CD14-positive monocyte (primary cell): ENCODE data around the gene GDF11. TPM values are rescaled to one million over a fixed set of nuclear protein-coding genes. Genes with fewer than 3 reads are reported as not detected.
A peak's percentile ranks its signal among the peaks of the same experiment; 100 is the strongest.

ENCODE experiments used
- DNase-seq, 3 donors: peaks; one replicate each; pipeline ENCODE4 v3.0.0-alpha.2; 2011 to 2022
- H2AFZ ChIP-seq: 2 replicates; pipeline ENCODE4 v1.6.0; 2012; ENCODE audit warnings: mild to moderate bottlenecking, low read depth, low read length, inconsistent platforms; ENCODE audit not compliant: insufficient read depth, poor library complexity, severe bottlenecking
- H3K27ac ChIP-seq, 2 donors: 1 replicate in 1 of 2; 2 replicates in 1 of 2; pipeline ENCODE4 v1.5.1; 2012 to 2013; ENCODE audit warnings: low read length in 2 of 2, control low read depth in 1 of 2, inconsistent platforms in 1 of 2, low read depth in 1 of 2, mild to moderate bottlenecking in 1 of 2
- H3K27me3 ChIP-seq, 2 donors: one replicate each; pipeline versions ENCODE4 v1.6.0 to v1.6.1; 2011 to 2013; ENCODE audit warnings: low read length in 2 of 2; ENCODE audit not compliant: control insufficient read depth in 2 of 2, insufficient read depth in 2 of 2
- H3K36me3 ChIP-seq, 2 donors: replicated peaks in 1 of 2; 1 replicate in 1 of 2; 2 replicates in 1 of 2; pipeline versions ENCODE4 v1.5.1 to v1.6.1; 2012 to 2013; ENCODE audit warnings: low read length in 2 of 2, control low read depth in 1 of 2, inconsistent platforms in 1 of 2, mild to moderate bottlenecking in 1 of 2; ENCODE audit not compliant: insufficient read depth in 2 of 2, control insufficient read depth in 1 of 2
- H3K4me1 ChIP-seq, 2 donors: 1 replicate in 1 of 2; 2 replicates in 1 of 2; pipeline versions ENCODE4 v1.5.1 to v1.6.1; 2012 to 2013; ENCODE audit warnings: low read length in 2 of 2, control low read depth in 1 of 2, inconsistent platforms in 1 of 2, mild to moderate bottlenecking in 1 of 2, moderate library complexity in 1 of 2; ENCODE audit not compliant: insufficient read depth in 2 of 2, control insufficient read depth in 1 of 2
- H3K4me2 ChIP-seq: replicated peaks from 2 replicates; pipeline ENCODE3; 2012; ENCODE audit warnings: low read length, moderate library complexity, mild to moderate bottlenecking; ENCODE audit not compliant: poor library complexity, severe bottlenecking; ENCODE audit errors: extremely low read depth
- H3K4me3 ChIP-seq, 3 experiments: fragments of 200-600 bp in 1 of 3; sonication (generic) in 1 of 3; replicated peaks in 1 of 3; 1 replicate in 2 of 3; 2 replicates in 1 of 3; pipeline ENCODE4 v1.5.1; 2011 to 2013; ENCODE audit warnings: low read length in 3 of 3, mild to moderate bottlenecking in 3 of 3, control low read depth in 2 of 3, low read depth in 2 of 3, inconsistent platforms in 1 of 3, moderate library complexity in 1 of 3
- H3K79me2 ChIP-seq: 2 replicates; pipeline ENCODE4 v1.6.0; 2012; ENCODE audit warnings: mild to moderate bottlenecking, control low read depth, inconsistent platforms, low read length, moderate library complexity; ENCODE audit not compliant: insufficient read depth
- H3K9ac ChIP-seq: 2 replicates; pipeline ENCODE4 v1.6.0; 2017; ENCODE audit warnings: low read length, mild to moderate bottlenecking; ENCODE audit not compliant: insufficient read depth, poor library complexity, severe bottlenecking
- H3K9me3 ChIP-seq, 2 donors: replicated peaks in 1 of 2; 1 replicate in 1 of 2; 2 replicates in 1 of 2; pipeline versions ENCODE4 v1.5.1 to v1.6.1; 2012 to 2013; ENCODE audit warnings: low read length in 2 of 2, control low read depth in 1 of 2; ENCODE audit not compliant: control insufficient read depth in 1 of 2, insufficient read depth in 1 of 2
- H4K20me1 ChIP-seq: 2 replicates; pipeline ENCODE4 v1.6.0; 2012; ENCODE audit warnings: mild to moderate bottlenecking, low read length, control low read depth, moderate library complexity; ENCODE audit not compliant: insufficient read depth
- H3K27ac Mint-ChIP-seq, 7 donors: one replicate each; pipeline ENCODE4 v1.8.0; 2020; ENCODE audit warnings: mild to moderate bottlenecking in 7 of 7, mixed read lengths in 7 of 7, moderate library complexity in 6 of 7, inconsistent platforms in 2 of 7
- H3K27me3 Mint-ChIP-seq, 3 donors: one replicate each; pipeline ENCODE4 v1.8.0; 2021 to 2022; ENCODE audit warnings: low read depth in 3 of 3, mild to moderate bottlenecking in 3 of 3, mixed read lengths in 3 of 3, moderate library complexity in 3 of 3, inconsistent platforms in 1 of 3
- H3K36me3 Mint-ChIP-seq, 2 donors: one replicate each; pipeline ENCODE4 v1.8.0; 2020; ENCODE audit warnings: mixed read lengths in 2 of 2, inconsistent platforms in 1 of 2, mild to moderate bottlenecking in 1 of 2
- H3K4me1 Mint-ChIP-seq: one replicate; pipeline ENCODE4 v1.8.0; 2020; ENCODE audit warnings: mild to moderate bottlenecking, mixed read lengths
- H3K4me3 Mint-ChIP-seq, 2 donors: one replicate each; pipeline ENCODE4 v1.8.0; 2020; ENCODE audit warnings: mild to moderate bottlenecking in 2 of 2, mixed read lengths in 2 of 2, moderate library complexity in 1 of 2
- H3K9me3 Mint-ChIP-seq, 7 donors: one replicate each; pipeline ENCODE4 v1.8.0; 2020 to 2022; ENCODE audit warnings: mixed read lengths in 7 of 7, mild to moderate bottlenecking in 6 of 7, moderate library complexity in 6 of 7, inconsistent platforms in 2 of 7
- WGBS: methylation state at CpG from one replicate; pipeline ENCODE4 v1.1.5; 2013; ENCODE audit warnings: missing lambda C conversion rate; ENCODE audit not compliant: insufficient coverage; 5-methylcytosine and 5-hydroxymethylcytosine counted together
- intact Hi-C, 2 donors: fragments of 100-400 bp; cut with micrococcal nuclease; formaldehyde crosslinking; loops; one replicate each; pipeline versions ENCODE4 v1.15.0 to v1.15.1; 2023
- polyA plus RNA-seq, 3 donors: library from polyadenylated mRNA; depleted of rRNA in 1 of 3; unstranded in 2 of 3; stranded (reverse) in 1 of 3; fragments of 300-500 nt in 2 of 3; fragments of >200 nt in 1 of 3; fragmentation: Illumina TruSeq in 2 of 3; gene quantifications; 1 replicate in 2 of 3; 2 replicates in 1 of 3; pipeline ENCODE4 v1.2.3, GENCODE V29; 2012 to 2021
- TF ChIP-seq, protein P1 (sequence below): fragments of 200-600 bp; IDR thresholded peaks from one replicate; pipeline ENCODE4 v1.8.0; 2022; ENCODE audit warnings: antibody characterized with exemption, mild to moderate bottlenecking

The GDF11 gene
- polyA plus RNA-seq, 3 donors, result 0.08 to 0.09 (median 0.09) TPM

DNA sequence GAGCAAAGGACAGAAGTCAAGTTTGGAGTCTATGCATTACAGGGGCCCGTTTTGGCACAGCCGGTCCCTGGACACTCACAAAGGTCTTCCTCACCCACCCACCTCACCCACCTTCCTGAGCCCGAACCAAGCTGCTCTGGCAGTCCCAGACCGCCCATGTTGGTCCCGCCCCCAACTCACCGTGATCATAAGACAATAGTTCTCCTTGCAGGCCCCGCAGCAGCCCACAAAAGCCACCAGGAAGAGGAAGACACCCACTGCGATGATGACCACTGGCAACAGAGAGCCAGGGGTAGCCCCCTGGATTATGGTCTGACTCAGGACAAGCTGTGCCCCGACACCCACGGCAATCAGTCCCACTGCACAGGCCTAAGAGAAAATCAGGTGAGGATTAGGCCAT, 16.0 kb upstream of the GDF11 start:
- H3K4me3 Mint-ChIP-seq, result peak overlapping the region; percentile 90
- H3K4me1 ChIP-seq, result peaks cover 33 to 46% of the 10 kb centered on the region in 2 donors
- peaks cover 51% of the 10 kb centered on the region for H3K4me1 Mint-ChIP-seq
- intact Hi-C loops, result loop anchor here in 1 of 2 donors (5.0 kb wide), 1 partner anchor 315 kb away; the partner anchor contains the start of gene RPS26
- H3K9me3 ChIP-seq, result no peaks in the 10 kb centered on the region
- H3K27ac Mint-ChIP-seq, result peak overlapping the region in 6 of 7 donors; percentile 76 to 97 (median 90)
- peaks cover 0 to 4% (median 0%) of the 10 kb centered on the region in 7 donors for H3K9me3 Mint-ChIP-seq
- TF ChIP-seq, protein P1, sequence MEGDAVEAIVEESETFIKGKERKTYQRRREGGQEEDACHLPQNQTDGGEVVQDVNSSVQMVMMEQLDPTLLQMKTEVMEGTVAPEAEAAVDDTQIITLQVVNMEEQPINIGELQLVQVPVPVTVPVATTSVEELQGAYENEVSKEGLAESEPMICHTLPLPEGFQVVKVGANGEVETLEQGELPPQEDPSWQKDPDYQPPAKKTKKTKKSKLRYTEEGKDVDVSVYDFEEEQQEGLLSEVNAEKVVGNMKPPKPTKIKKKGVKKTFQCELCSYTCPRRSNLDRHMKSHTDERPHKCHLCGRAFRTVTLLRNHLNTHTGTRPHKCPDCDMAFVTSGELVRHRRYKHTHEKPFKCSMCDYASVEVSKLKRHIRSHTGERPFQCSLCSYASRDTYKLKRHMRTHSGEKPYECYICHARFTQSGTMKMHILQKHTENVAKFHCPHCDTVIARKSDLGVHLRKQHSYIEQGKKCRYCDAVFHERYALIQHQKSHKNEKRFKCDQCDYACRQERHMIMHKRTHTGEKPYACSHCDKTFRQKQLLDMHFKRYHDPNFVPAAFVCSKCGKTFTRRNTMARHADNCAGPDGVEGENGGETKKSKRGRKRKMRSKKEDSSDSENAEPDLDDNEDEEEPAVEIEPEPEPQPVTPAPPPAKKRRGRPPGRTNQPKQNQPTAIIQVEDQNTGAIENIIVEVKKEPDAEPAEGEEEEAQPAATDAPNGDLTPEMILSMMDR, result no peak
- H3K9ac ChIP-seq, result peak overlapping the region; percentile 98
- H3K4me3 ChIP-seq, result peak overlapping the region in 1 of 3 experiments; percentile 90
- no peaks in the 10 kb centered on the region for H3K27me3 ChIP-seq
- DNase-seq, result no peak
- no peak overlapping the region for H2AFZ ChIP-seq
- H3K27ac ChIP-seq, result peak overlapping the region; percentile 99
- peak overlapping the region; percentile 97 for H3K4me2 ChIP-seq
- H3K36me3 Mint-ChIP-seq, result peaks cover 44 to 50% of the 10 kb centered on the region in 2 donors
- H3K36me3 ChIP-seq, result peaks cover 17 to 50% of the 10 kb centered on the region in 2 donors
- H4K20me1 ChIP-seq, result peaks cover 52% of the 10 kb centered on the region
- H3K27me3 Mint-ChIP-seq, result peaks cover 0 to 3% (median 0%) of the 10 kb centered on the region in 3 donors
- peaks cover 45% of the 10 kb centered on the region for H3K79me2 ChIP-seq
- 45% methylated on average over 8 of the region's 10 CpGs for WGBS

DNA sequence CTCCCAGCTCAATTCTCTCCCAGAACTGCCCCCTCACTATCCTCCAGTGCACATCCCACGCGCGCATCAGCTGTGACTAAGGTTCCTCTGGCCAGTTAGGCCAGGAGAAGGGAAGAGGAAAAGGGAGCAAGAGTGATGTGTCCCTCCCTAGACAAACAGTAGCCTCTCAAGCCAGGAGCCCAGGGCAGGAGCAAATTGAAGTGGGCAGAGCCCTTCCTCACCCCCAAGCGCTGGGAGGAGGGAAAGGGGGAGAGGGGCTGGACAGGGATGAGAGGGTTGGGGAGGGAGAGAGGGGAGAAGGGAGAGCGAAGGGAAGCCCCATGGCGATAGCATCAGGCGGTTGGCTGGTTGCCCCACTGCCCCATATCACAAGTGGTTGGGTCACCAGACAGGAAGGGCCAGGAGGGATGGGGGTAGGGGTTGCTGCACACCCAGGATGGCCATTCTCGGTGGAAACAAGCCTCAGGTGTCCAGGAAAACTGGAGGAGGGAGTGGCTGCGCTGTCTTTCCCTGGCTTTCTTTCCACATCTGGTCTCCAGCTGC, 15.2 kb upstream of the GDF11 start:
- Histone ChIP-seq H3K79me2 (peaks cover 45% of the 10 kb centered on the region), H3K4me1 (peaks cover 33 to 46% of the 10 kb centered on the region in 2 donors), H3K27me3 (no peaks in the 10 kb centered on the region), H3K4me3 (peak overlapping the region; percentile 65 to 90 (median 82)), H2AFZ (peak overlapping the region; percentile 23), H3K27ac (peak overlapping the region; percentile 99), H3K9me3 (no peaks in the 10 kb centered on the region), H3K36me3 (peaks cover 17 to 44% of the 10 kb centered on the region in 2 donors), H3K4me2 (peak overlapping the region; percentile 97), H3K9ac (peak overlapping the region; percentile 98), H4K20me1 (peaks cover 51% of the 10 kb centered on the region)
- intact Hi-C loops, result loop anchor here in 1 of 2 donors (5.0 kb wide), 1 partner anchor 315 kb away; the partner anchor contains the start of gene RPS26
- TF ChIP-seq, protein P1, result no peak
- Mint-ChIP-seq H3K27me3 (peaks cover 0 to 3% (median 0%) of the 10 kb centered on the region in 3 donors), H3K9me3 (peaks cover 0 to 4% (median 0%) of the 10 kb centered on the region in 7 donors), H3K36me3 (peaks cover 44 to 46% of the 10 kb centered on the region in 2 donors), H3K4me1 (peaks cover 51% of the 10 kb centered on the region), H3K4me3 (peak overlapping the region; percentile 90), H3K27ac (peak overlapping the region; percentile 80 to 97 (median 89))
- WGBS, result 8% methylated on average over 2 of the region's 9 CpGs
- DNase-seq, result peak in 2 of 3 donors; percentile 50 to 60
